ENCODE data around the gene NHSL1.

Gene NHSL1

GRCh38 chr6:138529478-138529877 is 30.2 kb upstream of the NHSL1 start:
- no peak for TF ChIP-seq CTCF (IDR thresholded peaks at IDR 0.05; ENCODE audit: borderline replicate concordance, insufficient read depth, low read depth, low read length)

DNA sequence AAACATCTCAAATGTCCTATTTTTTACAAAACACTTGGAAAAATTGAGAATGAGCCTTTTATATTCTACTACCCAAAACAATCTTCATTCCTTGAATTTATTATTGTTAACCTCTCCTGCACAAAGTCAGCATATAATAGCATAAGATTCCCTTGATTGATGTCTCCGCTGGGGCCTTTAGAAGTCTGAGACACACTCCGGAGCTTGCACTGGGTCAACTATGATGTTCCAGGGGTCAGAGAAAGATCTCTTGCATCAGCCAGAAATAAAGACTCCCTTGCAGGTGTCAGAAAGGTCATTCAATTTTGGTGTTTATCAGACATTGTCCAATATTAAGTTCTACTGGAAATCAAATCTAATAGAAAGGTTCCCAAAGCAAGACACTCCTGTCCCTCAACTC is 29.7 kb upstream of the NHSL1 start:
- H3K4me3 ChIP-seq (ENCODE audit: low read depth, low read length) = no peak overlapping the region
- TF ChIP-seq CTCF (IDR thresholded peaks at IDR 0.05; ENCODE audit: borderline replicate concordance, insufficient read depth, low read depth, low read length) = no peak

More at GRCh38 chr6:138529478-138529877, 30.2 kb upstream of the NHSL1 start:
- H3K4me3 ChIP-seq (ENCODE audit: low read depth, low read length) = no peak overlapping the region

DNA sequence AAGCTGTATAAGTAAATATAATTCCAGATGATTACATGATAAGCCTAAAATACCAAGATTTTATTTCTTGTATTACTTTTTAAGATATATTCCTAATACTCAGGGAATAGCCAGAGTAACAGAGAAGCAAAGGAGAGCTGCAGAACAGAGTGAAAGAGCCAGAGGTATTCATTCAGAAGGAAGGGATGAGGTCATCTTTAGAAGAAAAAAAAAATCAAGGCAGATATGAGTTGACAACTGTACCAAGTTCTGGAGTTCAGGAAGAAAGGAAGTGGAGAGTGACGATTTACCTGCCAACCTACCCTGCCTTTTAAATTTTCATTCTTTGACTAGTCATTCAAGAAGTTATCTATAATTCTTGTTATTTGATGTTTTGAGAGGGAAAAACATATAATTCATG is 28.8 kb upstream of the NHSL1 start:
- TF ChIP-seq CTCF (IDR thresholded peaks at IDR 0.05; ENCODE audit: borderline replicate concordance, insufficient read depth, low read depth, low read length) = no peak
- H3K4me3 ChIP-seq (ENCODE audit: low read depth, low read length) = no peak overlapping the region

DNA sequence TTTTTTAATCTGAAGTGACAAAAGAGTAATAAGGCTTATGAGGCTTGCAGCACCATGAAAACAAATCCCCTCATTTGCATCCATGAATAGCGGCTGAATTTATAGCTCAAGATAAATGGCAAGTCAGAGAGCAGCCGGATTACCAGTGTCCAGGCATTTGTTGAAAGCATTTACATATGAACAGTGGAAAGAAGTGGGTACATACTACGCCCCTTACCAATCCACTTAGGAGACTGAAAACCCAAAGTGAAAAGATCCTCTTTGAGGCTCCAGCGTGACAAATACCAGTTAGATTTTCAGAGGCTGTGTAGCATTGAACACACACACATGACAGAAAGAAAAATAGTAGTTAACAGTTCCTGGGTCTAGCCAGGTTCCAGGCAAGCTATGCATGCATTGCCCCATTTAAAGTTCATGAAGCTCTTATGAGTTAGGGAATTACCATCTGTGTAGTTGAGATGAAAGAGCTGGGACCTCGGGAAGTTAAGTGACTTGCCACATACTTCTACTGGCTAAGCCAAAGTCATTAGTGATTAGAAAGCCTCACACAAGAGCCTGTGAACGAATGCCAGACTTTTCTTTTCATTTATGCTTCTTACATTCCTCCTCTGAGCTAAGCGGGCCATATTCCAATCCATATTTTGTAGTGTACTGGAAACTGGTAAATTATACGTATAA is 28.3 kb upstream of the NHSL1 start:
- no peak for TF ChIP-seq CTCF (IDR thresholded peaks at IDR 0.05; ENCODE audit: borderline replicate concordance, insufficient read depth, low read depth, low read length)
- no peak overlapping the region for H3K4me3 ChIP-seq (ENCODE audit: low read depth, low read length)

GRCh38 chr6:138526822-138527235 is 27.5 kb upstream of the NHSL1 start:
- TF ChIP-seq CTCF (IDR thresholded peaks at IDR 0.05; ENCODE audit: borderline replicate concordance, insufficient read depth, low read depth, low read length) = no peak
- no peak overlapping the region for H3K4me3 ChIP-seq (ENCODE audit: low read depth, low read length)

GRCh38 chr6:138525355-138525754 is 26.1 kb upstream of the NHSL1 start:
- TF ChIP-seq CTCF (IDR thresholded peaks at IDR 0.05; ENCODE audit: borderline replicate concordance, insufficient read depth, low read depth, low read length) = no peak
- no peak overlapping the region for H3K4me3 ChIP-seq (ENCODE audit: low read depth, low read length)

DNA sequence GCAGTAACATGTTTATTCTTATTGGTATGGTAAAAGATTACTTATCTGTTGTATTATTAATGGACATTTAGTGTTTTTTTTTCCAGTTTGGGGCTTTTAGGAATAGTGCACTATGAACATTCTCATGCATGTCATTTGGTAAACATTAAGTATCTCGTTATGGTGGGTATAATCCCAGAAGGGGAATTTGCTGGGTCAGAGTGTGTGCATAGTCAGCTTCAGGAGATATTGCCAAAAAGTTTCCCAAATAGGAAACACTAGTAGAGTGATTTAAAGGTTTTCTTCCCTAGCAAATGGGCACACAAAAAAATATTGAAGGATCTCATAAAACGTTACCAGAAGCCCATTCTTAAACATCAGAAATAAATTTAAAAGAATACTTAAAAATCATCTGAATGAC is 25.2 kb upstream of the NHSL1 start:
- no peak for TF ChIP-seq CTCF (IDR thresholded peaks at IDR 0.05; ENCODE audit: borderline replicate concordance, insufficient read depth, low read depth, low read length)
- H3K4me3 ChIP-seq (ENCODE audit: low read depth, low read length) = no peak overlapping the region
